Measurements from ENCODE around the gene CCDC97. TPM values are rescaled to one million over a fixed set of nuclear protein-coding genes. Genes with fewer than 3 reads are reported as not detected.

The CCDC97 gene
- total and polyA plus RNA-seq, 4 donors = 13.2 to 39.9 (median 20.9) TPM

GRCh38 chr19:41351339-41352245 lies 41.6 kb downstream of the CCDC97 start:
- peaks cover 0 to 2% (median 0%) of the 10 kb centered on the region in 4 donors for H3K36me3 ChIP-seq (ENCODE audit: control insufficient read depth in 4 of 4, insufficient read depth in 4 of 4, low read length in 4 of 4)
- peaks cover 0 to 15% (median 0%) of the 10 kb centered on the region in 3 donors for H3K27me3 ChIP-seq (ENCODE audit: control insufficient read depth in 3 of 3, insufficient read depth in 3 of 3, low read length in 2 of 3)
- H3K9me3 ChIP-seq (ENCODE audit: control insufficient read depth in 4 of 4, insufficient read depth in 3 of 4, low read length in 3 of 4) = peaks cover 0 to 2% (median 0%) of the 10 kb centered on the region in 4 donors
- no peak overlapping the region for H3K9ac ChIP-seq (ENCODE audit: insufficient read depth in 1 of 2, low read length in 2 of 2)
- peak overlapping the region in 1 of 2 donors; percentile 57 for H3K27ac ChIP-seq (ENCODE audit: low read depth in 1 of 2, low read length in 1 of 2)
- peak in 2 of 3 donors; percentile 17 to 33 for DNase-seq
- H3K4me3 ChIP-seq = peak overlapping the region; percentile 85
- no peak for TF ChIP-seq CTCF (IDR thresholded peaks at IDR 0.05; ENCODE audit: control extremely low read depth, extremely low read depth)
- WGBS, 2 donors = 0% methylated on average over 55 to 58 of the region's 58 CpGs
- peak; percentile 51 for ATAC-seq (ENCODE audit: insufficient read depth, low FRiP score)
- peaks cover 0 to 32% (median 9%) of the 10 kb centered on the region in 5 donors for H3K4me1 ChIP-seq (ENCODE audit: control insufficient read depth in 5 of 5, insufficient read depth in 5 of 5, low read length in 5 of 5)

- 0 to 1% methylated on average over 12 of the region's 12 CpGs for WGBS, 2 donors
- Histone ChIP-seq H3K36me3 (ENCODE audit: control insufficient read depth in 4 of 4, insufficient read depth in 4 of 4, low read length in 4 of 4) (no peaks in the 10 kb centered on the region), H3K4me1 (ENCODE audit: control insufficient read depth in 5 of 5, insufficient read depth in 5 of 5, low read length in 5 of 5) (peaks cover 0 to 32% (median 9%) of the 10 kb centered on the region in 5 donors), H3K27ac (ENCODE audit: low read depth in 1 of 2, low read length in 1 of 2) (peak overlapping the region in 1 of 2 donors; percentile 57), H3K27me3 (ENCODE audit: control insufficient read depth in 3 of 3, insufficient read depth in 3 of 3, low read length in 2 of 3) (peaks cover 0 to 15% (median 0%) of the 10 kb centered on the region in 3 donors), H3K9me3 (ENCODE audit: control insufficient read depth in 4 of 4, insufficient read depth in 3 of 4, low read length in 3 of 4) (peaks cover 0 to 2% (median 0%) of the 10 kb centered on the region in 4 donors), H3K9ac (ENCODE audit: insufficient read depth in 1 of 2, low read length in 2 of 2) (no peak overlapping the region), H3K4me3 (peak overlapping the region; percentile 85)
- ATAC-seq (ENCODE audit: insufficient read depth, low FRiP score) (no peak), DNase-seq (no peak)
- no peak for TF ChIP-seq CTCF (IDR thresholded peaks at IDR 0.05; ENCODE audit: control extremely low read depth, extremely low read depth)
Observed at GRCh38 chr19:41352279-41352608, 42.3 kb downstream of the CCDC97 start.

- WGBS, 2 donors = 0 to 1% methylated on average over 71 of the region's 71 CpGs
- Histone ChIP-seq H3K27me3 (ENCODE audit: control insufficient read depth in 3 of 3, insufficient read depth in 3 of 3, low read length in 2 of 3) (peaks cover 0 to 15% (median 0%) of the 10 kb centered on the region in 3 donors), H3K36me3 (ENCODE audit: control insufficient read depth in 4 of 4, insufficient read depth in 4 of 4, low read length in 4 of 4) (no peaks in the 10 kb centered on the region), H3K4me1 (ENCODE audit: control insufficient read depth in 5 of 5, insufficient read depth in 5 of 5, low read length in 5 of 5) (peaks cover 0 to 32% (median 9%) of the 10 kb centered on the region in 5 donors), H3K9ac (ENCODE audit: insufficient read depth in 1 of 2, low read length in 2 of 2) (no peak overlapping the region), H3K4me3 (peak overlapping the region; percentile 85), H3K9me3 (ENCODE audit: control insufficient read depth in 4 of 4, insufficient read depth in 3 of 4, low read length in 3 of 4) (peaks cover 0 to 2% (median 0%) of the 10 kb centered on the region in 4 donors), H3K27ac (ENCODE audit: low read depth in 1 of 2, low read length in 1 of 2) (peak overlapping the region; percentile 83 to 85)
- ATAC-seq (ENCODE audit: insufficient read depth, low FRiP score) (no peak), DNase-seq (peak in 2 of 3 donors; percentile 27 to 48)
- TF ChIP-seq CTCF (IDR thresholded peaks at IDR 0.05; ENCODE audit: control extremely low read depth, extremely low read depth) = peak; percentile 3
Observed at GRCh38 chr19:41352609-41353465, 42.9 kb downstream of the CCDC97 start.

Measured in lung (tissue), 12 donors.